HEK293T (cell line): ENCODE results near the gene TFDP2.

Experiments used
- ARNT ChIP-seq: fragments of 450-650 bp; IDR thresholded peaks from 2 replicates; pipeline ENCODE4 v1.6.1; 2017; ENCODE audit warnings: mild to moderate bottlenecking
- BHLHE40 ChIP-seq: fragments of 450-650 bp; IDR thresholded peaks from 2 replicates; pipeline ENCODE4 v1.6.1; 2016; ENCODE audit warnings: mild to moderate bottlenecking, moderate library complexity, borderline replicate concordance
- CTBP1 ChIP-seq: fragments of 450-650 bp; IDR thresholded peaks from 2 replicates; pipeline ENCODE4 v1.6.1; 2016; ENCODE audit warnings: borderline replicate concordance
- ELF4 ChIP-seq: fragments of 450-650 bp; IDR thresholded peaks from 2 replicates; pipeline ENCODE4 v1.6.1; 2017; ENCODE audit warnings: antibody characterized with exemption
- FOXK2 ChIP-seq: fragments of 450-650 bp; IDR thresholded peaks from 2 replicates; pipeline ENCODE4 v1.6.1; 2016; ENCODE audit warnings: mild to moderate bottlenecking
- FOXM1 ChIP-seq: fragments of 450-650 bp; IDR thresholded peaks from 2 replicates; pipeline ENCODE4 v1.6.1; 2017; ENCODE audit warnings: mild to moderate bottlenecking, borderline replicate concordance
- HDGF ChIP-seq: fragments of 450-650 bp; IDR thresholded peaks from 2 replicates; pipeline ENCODE4 v1.6.1; 2017; ENCODE audit warnings: antibody characterized with exemption, borderline replicate concordance
- SP1 ChIP-seq: fragments of 450-650 bp; IDR thresholded peaks from 2 replicates; pipeline ENCODE4 v1.6.1; 2017
- TARDBP ChIP-seq: fragments of 450-650 bp; IDR thresholded peaks from 2 replicates; pipeline ENCODE4 v1.6.1; 2016
- TF ChIP-seq, protein P1 (sequence below): fragments of 450-650 bp; IDR thresholded peaks from 2 replicates; pipeline ENCODE4 v1.6.1; 2016

DNA sequence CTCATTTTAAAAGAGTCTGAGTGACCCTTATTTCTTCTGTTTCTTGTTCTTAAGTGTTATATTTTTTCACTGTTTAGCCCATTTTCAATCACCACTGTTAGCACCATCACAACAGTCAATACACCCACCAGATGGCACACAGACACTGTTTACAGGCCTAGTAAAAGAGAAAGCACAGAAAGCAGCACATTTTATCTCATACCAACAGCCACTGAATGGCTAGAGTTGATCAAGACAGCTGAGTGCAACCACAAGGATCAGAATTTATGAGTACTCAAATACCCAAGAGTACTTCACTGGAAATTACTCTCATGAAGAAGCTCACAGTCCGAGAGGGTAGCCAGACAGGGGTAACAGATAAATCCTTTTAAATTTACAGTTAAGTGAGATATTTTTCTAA is 127.0 kb downstream of the TFDP2 start:
- TF ChIP-seq ELF4 = no peak
- no peak for TF ChIP-seq SP1
- no peak for TF ChIP-seq BHLHE40
- no peak for TF ChIP-seq TARDBP
- TF ChIP-seq FOXK2 = no peak
- no peak for TF ChIP-seq ARNT
- TF ChIP-seq, protein P1, sequence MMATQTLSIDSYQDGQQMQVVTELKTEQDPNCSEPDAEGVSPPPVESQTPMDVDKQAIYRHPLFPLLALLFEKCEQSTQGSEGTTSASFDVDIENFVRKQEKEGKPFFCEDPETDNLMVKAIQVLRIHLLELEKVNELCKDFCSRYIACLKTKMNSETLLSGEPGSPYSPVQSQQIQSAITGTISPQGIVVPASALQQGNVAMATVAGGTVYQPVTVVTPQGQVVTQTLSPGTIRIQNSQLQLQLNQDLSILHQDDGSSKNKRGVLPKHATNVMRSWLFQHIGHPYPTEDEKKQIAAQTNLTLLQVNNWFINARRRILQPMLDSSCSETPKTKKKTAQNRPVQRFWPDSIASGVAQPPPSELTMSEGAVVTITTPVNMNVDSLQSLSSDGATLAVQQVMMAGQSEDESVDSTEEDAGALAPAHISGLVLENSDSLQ = no peak
- no peak for TF ChIP-seq HDGF
- no peak for TF ChIP-seq CTBP1
- no peak for TF ChIP-seq FOXM1
